Measurements from ENCODE around the gene PPIP5K2.
"Not testable (repeated sequence)": the region's sequence is repeated elsewhere in the genome, so short reads cannot be mapped to it uniquely, and the experiment has no call there.

Gene PPIP5K2

DNA sequence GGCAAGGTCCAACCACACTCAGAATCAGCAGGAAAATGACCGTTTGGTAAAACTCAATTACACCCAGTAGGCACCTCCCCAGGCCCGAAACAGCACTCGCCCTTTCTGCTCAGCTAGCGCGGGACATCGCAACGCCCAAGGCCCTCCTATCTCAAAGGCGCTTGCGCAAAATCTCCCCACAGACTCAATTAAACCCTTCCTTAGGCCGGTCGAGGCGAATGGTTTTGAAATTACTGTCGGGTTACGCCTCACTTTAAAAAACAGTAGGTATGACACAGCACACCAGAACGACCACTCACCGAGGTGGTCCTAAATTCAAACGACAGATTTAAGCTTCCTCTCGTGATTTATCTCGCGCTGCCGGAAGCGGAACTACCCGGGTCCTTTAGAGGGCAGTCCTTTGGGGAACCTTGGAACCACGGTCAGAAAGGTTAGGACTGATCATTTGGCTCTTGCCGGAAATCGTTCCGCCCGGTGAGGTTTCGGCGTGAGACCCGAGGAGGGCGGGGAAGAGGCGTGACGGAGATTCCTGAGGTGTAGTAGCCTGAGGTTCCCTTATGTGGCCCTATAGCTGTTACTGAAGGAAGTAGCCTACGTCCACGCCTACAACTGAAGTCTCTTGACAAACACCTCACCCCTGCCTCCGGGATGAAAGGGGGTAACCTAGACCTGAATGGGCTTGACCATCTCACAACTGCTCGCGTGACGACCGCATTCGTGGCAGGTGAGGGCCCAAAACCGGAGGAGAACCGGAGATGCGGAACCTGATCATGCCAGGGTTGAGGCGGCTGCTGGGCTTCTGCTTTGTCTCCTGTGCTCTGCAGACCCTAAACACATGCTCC lies at the start of gene PPIP5K2, which contains the start of gene GIN1:
PPIP5K2 (plus strand) TSS at position 537 of the 842 bp plus-strand sequence. CDS start 9,289 bp downstream, outside the sequence.
GIN1 (minus strand) TSS at position 374 of the 842 bp plus-strand sequence. CDS start 11,431 bp downstream, outside the sequence.
- peak; percentile 72 to 98 (median 94) for DNase-seq

DNA sequence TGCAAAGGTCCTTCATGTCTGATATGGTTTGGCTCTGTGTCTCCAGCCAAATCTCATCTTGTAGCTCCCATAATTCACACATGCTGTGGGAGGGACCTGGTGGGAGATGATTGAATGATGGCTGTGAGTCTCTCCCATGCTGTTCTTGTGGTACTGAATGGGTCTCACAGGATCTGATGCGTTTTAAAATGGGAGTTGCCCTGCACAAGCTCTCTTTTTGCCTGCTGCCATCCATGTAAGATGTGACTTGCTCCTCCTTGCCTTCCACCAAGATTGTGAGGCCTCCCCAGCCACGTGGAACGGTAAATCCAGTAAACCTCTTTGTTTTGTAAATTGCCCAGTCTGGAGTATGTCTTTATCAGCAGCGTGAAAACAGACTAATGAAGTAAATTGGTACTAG lies 46.6 kb upstream of the PPIP5K2 start:
- DNase-seq: not testable (repeated sequence)

DNA sequence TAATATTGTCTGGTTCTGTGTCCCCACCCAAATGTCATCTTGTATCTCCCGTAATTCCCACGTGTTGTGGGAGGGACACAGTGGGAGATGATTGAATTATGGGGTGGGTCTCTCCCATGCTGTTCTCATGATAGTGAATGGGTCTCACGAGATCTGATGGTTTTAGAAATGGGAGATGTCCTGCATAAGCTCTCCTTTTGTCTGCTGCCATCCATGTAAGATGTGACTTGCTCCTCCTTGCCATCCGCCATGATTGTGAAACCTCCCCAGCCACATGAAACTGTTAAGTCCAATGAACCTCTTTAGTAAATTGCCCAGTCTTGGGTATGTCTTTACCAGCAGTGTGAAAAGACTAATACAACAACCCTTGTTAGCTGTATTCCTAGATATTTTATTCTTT lies 44.7 kb upstream of the PPIP5K2 start:
- DNase-seq: no peak

DNA sequence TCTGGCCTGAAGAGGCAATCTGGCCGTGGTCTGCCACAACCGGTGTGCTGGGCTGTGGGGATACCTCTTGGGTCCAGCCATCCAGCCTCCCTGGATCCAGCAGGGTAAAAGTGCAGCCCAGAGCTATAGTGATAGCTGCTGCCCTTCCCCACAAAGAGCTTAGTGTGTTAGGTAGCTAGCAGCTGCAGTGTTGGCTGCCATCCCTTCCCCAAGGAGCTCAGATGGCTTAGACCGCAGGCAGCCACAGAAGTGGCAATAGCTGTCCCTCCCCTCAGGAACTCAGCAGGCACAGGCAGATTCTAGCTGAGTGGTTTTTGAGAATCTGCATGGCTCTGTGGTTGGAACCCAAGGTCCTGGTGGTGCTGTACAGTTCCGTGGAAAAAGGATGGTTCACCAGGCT lies 40.3 kb upstream of the PPIP5K2 start:
- no peak for DNase-seq

DNA sequence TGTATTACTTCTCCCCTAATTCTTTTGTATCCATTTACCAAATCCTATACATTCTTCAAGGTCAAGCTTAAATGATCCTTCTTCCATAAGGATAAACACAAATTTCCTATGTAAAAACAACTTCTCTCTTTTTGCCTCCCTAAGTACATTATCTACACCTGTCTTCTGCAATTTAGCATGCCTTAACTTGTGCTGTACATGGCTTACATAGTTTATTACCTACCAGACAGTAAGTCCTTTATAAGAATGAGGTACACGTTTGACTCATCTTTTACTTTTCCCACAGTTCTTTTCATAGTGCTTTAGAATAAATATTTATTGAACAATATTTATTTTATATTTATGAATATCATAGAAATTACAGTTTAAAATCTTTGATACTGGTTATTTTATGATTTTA lies 33.6 kb upstream of the PPIP5K2 start:
- DNase-seq: no peak

DNA sequence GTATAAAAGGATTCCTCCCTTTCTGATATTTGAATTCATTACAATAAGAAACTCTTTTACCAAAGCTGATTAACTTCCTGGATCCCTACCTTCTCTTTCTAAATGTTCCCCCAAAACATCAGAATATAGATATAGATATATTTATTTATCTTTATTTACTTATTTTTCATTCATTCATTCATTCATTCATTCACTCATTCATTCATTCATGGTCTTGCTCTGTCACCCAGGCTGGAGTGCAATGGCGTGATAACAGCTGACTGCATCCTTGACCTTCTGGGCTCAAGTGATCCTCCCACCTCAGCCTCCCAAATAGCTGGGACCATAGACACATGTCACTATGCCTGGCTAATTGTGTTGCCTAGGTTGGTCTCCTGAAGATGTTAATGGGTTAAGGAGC lies 30.8 kb upstream of the PPIP5K2 start:
- no peak for DNase-seq

DNA sequence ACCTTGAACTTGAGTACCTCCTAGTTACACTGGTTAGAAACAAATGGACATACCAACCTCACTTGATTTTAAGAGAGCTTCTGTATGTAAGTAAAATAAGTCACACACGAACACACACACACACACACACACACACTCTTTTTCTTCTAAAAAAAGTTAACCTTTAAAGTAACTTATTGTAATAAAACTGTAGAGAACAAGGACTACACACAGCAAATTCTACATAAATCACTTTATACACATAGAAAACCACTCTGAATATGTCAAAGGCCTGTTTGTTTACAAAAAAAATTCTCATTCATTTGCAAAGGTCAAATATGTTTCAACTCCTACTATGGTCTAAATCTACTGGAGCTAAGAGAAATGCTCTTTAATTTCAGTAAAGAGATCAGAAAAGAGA lies 29.3 kb upstream of the PPIP5K2 start:
- no peak for DNase-seq

DNA sequence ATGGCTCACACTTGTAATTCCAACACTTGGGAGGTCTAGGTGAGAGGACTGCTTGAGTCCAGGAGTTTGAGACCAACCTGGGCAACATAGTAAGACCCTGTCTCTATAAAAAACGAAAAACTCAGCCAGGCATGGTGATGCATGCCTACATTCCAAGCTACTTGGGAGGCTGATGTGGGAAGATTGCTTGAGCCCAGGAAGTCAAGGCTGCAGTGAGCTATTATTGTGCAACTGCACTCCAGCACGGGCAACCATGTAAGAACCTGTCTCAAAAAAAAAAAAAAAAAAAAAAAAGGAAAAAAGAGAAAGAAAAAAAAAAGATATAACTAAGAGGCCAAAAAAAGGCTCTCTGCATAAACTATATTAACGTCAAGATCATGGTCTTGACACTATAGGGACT lies 27.4 kb upstream of the PPIP5K2 start:
- no peak for DNase-seq

DNA sequence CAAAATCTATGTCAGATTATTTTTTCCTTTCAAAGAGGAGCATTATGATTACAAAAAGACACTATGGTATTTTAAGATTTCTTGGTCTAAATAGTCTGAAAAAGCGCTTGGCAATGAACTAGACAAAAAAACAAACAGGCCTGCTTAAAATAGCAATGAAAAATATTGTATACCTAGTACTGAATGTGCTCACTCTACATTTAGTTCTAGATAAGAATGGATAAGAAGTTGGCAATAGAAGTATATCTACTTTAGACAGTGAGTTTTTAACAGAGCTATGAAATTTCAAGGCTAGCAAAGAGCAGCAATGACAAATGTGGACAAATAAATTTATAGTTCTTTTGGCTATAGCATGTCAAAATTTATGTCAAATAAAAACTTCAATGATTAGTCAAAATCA lies 26.4 kb upstream of the PPIP5K2 start:
- DNase-seq: no peak

DNA sequence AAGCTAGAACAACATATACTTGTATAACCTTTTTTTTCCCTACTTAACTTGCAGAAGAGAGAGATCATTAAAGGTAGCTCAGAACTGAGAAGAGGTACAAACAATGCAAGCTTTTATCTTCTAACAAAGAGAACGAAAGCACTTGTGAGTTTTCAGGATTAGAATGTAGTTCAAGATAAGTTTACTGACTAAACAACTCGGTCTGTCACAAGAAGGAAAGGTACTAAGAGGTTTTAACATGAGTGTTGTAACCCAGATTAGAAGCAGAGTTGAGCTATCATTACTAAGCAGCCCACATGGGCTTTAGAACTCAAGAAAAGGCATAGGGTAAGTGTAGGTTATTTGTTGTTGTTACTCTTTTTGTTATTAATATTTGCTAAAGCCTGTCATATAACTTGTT lies 25.4 kb upstream of the PPIP5K2 start:
- no peak for DNase-seq

DNA sequence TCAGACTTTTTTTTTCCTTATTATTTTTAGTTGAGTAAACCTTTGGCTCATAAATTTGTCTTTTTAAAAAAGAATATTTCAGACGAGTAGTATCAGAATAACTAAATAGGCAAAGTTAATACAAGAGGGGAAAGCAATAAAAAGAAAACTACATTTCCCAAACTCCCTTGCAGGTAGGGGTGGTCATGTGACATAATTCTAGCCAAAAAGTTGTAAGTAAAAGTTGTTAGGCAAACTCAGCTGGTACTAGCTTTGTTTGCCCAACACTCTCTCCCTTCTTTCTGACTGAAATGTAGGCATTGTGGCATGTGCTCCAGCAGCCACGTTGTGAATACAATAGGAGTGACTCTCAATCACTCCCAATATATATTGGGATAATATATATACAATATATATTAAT lies 21.1 kb upstream of the PPIP5K2 start:
- no peak for DNase-seq

DNA sequence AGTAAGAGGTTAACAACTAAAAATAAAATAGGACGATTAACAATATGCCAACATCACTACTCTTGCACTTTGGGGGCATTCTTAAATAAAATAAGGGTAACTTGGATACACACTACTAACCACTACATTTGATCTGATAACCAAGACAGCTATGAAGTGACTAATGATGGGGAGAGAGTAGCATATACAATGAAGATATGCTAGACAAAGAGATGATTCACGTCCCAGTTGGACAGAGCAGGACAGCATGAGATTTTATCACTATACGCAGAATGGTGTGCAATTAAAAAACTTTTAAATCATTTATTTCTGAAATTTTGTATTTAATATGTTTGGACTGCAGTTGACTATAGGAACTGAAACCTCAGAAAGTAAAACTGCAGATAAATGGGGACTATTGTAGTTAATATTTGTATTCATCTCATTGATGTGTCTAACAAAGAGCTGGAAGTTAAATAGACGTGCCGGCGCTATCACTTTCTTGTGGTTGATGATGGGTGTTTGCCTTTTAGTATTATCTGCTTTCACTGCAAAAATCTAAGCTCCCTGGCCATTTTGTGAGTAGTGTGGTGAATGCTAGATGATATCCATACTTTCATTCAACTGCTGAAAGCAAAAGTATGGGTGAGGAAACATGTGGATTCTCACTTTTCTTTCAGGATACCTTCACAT lies 18.9 kb upstream of the PPIP5K2 start:
- no peak for DNase-seq

DNA sequence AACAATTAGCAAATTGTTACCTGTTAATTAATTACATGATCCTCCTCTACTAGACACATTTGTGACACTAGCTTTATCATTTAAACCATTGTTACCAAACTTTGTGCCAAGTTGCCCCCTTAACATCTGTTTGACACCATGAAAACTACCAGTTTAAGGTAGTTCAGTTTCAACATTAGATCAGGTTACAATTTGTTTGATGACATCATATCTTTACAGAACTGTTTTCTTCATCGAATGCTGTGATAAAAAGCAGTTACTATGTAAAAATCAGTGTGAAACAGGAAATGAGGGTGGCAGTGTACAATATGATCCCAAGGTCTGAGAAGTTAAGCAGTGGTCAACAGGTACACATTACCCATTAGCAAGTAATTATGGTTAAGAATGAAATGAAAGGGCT lies 17.9 kb upstream of the PPIP5K2 start:
- DNase-seq: no peak

DNA sequence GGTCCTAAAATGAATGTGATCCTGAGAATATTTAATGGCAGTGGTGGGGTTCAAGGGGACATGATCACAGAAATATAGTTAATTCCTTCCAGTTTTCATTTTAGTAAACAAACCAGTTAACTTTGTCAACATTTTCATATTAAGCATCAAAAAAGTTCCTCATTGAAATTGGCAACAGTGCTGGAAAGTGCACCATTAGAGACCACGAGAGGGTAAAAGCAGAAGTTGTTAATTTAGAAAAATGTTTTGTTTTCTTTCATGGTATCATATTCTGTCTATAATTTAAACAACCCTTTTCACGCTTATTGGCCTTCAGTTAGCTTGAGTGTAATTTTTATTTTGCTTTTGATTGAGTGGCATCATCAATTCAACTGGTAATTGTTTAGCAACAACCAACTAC lies 12.0 kb upstream of the PPIP5K2 start:
- no peak for DNase-seq

DNA sequence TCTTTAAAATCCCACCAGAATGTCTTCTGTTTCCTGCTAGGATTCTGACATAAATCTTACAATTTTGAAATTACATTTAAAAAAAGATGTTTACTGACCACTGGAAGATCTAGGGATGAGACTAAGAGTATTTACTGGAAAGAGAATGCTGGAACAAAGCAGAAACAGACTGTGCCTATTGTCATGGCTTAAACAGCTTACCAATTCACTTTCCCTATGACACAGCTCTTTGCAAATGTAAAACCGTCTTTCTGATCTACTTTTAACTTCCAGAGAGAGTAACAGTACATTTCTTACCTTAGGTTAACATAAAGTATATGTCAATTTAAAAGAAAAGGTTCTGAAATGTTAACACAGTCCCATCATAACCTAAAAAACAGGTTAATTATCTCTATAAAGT lies 10.8 kb upstream of the PPIP5K2 start:
- no peak for DNase-seq

DNA sequence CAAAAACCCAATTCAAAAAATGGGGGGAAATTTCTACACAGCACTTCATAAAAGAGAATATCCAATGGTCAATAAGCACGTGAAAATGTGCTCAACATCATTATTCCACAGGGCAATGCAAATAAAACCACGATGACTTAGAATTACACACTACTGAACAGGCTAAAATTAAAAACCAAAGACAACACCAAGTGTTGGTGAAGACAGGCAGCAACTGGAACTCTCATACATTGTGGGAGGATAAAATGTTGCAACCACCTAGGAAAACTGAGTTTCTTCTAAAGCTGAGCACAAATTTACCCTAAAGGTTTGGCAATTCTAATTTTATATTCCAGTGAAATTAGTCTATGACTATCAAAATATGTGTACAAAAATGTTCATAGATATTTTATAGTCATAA lies 9.7 kb upstream of the PPIP5K2 start:
- DNase-seq: no peak

DNA sequence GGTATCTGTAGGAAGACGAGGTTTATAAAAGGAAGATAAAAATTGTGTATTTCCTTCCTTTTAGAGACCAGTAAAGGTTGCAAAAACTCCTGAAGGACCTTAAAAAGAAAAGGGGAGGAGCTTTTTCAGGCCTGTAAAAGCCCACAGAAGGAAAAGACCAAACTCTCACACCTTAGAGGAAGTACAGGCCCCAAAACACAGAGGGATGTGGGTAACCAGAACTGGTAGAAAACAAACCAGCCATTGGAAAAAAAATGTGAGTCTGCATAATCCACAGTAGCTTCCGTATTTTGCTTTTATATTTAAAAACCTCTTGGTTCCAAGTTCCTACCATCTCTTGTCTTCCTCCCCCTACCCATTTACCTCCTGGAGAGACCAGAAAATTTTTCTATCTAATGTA lies 8.6 kb upstream of the PPIP5K2 start:
- DNase-seq: no peak

DNA sequence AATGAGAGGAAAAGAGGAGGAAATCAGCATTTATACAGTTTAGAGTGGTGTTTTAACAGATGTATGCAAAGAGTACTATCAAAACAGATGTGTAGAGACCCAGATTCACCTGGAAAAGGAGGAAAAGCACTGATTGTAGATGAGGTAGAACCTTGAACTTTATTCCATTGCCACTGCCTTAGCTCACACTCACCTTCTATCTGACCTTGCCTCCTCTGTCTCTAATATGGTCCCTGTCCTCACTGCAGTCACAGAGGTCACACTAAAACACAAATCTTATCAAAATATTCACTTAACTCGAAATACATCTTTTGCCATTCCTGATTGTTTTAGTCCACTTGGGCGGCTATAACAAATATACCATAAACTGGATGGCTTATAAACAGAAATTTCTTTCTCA lies 7.2 kb upstream of the PPIP5K2 start:
- DNase-seq: no peak

DNA sequence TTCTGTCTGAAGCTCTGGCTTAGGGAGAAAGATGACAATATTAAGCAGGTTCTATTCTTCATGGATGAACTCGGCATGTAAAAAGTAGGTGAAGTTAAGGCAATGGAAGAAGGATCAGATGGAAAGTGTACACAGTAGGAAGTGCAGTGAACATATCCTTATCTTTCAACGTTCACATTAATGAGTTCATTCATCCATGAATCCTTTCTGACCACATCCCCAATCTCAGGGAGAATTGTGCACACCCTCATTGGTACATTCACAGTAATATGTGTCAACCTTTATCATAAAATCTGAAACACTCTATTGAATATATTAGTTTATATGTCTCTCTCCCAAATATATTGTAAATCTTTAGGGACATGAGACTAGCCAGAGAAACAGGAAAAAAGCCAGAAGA lies 5.7 kb upstream of the PPIP5K2 start:
- DNase-seq: no peak

DNA sequence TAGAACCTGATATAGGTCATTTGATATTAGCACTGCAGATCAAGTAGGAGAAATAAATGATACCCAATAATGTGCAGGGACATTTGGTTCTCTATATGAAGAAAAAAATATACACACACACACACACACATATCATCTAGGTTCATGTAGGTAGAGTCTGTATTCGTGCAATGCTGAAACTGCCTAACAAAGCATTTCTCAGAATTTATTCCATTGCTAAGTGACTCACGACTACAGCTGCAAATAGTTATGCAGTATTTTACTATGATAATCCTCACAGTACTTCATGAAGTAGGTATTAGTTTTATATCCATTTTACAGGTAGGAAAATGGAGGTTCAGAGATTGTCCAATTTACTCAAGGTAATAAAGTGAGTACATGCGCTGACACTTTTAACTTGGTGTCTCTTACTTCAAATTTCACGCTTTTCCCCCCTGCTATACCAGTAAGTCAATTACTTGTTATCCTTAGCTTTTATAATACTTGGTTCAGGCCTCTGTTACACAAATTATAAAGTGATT lies 2.6 kb upstream of the PPIP5K2 start:
- no peak for DNase-seq

DNA sequence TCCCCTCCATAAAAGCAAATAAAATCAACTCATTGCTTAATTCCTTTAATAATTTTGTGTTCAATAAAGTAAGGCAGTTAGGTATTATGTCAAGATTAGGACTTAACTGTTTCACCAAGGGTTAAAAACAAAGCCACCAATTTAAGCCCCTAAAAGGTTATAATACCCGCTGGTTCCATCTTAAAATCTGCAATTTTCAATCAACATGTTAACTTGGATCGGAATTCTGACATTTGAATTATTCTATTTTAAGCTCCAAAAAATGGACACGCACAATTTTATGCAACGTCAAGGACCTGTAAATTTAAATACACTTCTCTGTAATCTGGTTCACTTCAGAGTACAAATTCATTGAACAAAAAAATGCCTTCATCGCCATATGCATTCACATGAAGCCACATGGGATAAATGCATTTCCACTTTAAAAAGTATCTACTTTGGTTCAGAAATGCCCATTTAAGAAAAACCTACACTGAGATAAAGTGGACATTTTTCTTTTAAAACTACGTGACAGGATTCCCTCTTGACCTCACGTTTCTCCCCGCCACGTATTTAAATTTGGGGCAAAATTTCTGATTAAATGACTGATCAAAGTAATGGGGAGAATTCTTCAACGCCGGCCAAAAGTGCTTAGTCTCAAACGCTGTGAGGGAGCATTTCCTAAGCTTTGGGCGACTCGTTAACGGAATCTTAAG lies 884 bp upstream of the PPIP5K2 start:
- DNase-seq: no peak

DNA sequence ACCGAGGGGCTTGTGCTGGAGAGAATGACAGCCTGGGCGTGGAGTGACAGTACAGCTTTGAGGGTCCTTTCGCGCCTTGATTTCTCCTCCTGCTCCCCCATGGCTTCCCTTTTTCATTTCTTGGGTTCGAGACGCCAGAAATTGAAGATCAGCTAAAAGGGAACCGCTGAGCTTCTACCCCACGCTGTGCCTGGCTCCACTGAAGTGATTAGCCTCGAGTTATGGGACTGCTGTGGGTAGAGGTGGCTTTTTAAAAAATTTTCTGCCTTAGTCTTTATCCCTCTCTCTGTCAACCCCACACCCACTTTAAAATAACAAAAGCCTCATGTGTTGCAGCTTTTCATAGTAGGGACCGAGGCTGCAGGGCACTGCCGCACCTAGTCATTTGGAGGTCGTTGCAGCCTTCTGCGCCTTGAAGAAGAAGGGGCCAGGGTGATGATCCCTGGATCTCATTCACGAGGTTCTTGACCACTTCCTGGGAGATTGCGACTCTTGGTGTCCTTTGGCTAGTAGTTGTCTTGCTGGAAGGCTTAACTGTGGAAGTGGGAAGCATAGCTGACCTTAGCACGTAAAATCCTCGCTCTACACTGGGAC lies 603 bp downstream of the PPIP5K2 start:
- DNase-seq: peak in 12 of 56 donors; percentile 0 to 39 (median 16)

Measured in nucleus accumbens (tissue), 56 donors.